Left colon (tissue), 2 donors: Measurements from ENCODE around the gene CRLF2. TPM values are rescaled to one million over a fixed set of nuclear protein-coding genes. Genes with fewer than 3 reads are reported as not detected.
"Not testable (repeated sequence)": the region's sequence is repeated elsewhere in the genome, so short reads cannot be mapped to it uniquely, and the experiment has no call there.

ENCODE experiments used
- ATAC-seq: fragments of 200-7000 bp; cut with Tn5 transposase; one replicate; pipeline ENCODE4 v1.9.1; 2020; ENCODE audit warnings: mild to moderate bottlenecking, moderate library complexity
- DNase-seq, 2 donors: peaks; one replicate each; pipeline ENCODE4 v3.0.0-alpha.2; 2020
- intact Hi-C, 2 donors: fragments of 100-400 bp; cut with DNase I in 1 of 2; cut with micrococcal nuclease in 1 of 2; formaldehyde crosslinking; loops; one replicate each; pipeline versions ENCODE4 v1.11.2 to v1.14.0; 2022; cut with DNase I, micrococcal nuclease
- long read RNA-seq: library from polyadenylated mRNA; unstranded; transcript quantifications from one replicate; pipeline ENCODE4 v2.0.0, GENCODE V29; 2021
- total RNA-seq, 2 donors: library from RNA; stranded (reverse); fragmentation: NEBNext Ultra II Directional; extraction: Animal tissue kit (Norgen Biotek cat#: 25700); gene quantifications; one replicate each; pipeline ENCODE4 v1.2.1, GENCODE V29; 2021
- donor health status: DM: no; HTN: no; CAD: no.
- donor health status: DM: yes; HTN: yes; CAD: no.

CRLF2 gene
- total RNA-seq = under 1 TPM; 0.18 to 0.28 TPM
- long read RNA-seq = 0 reads

- no peak for DNase-seq
- intact Hi-C loops = no loop called here
- ATAC-seq = no peak
These were observed at the start of gene CRLF2 for GRCh38 chrX:1212532-1212931. Gene CRLF2 (minus strand): TSS chrX:1212649. CDS start chrX:1212634, 15 bp downstream.

GRCh38 chrX:1261771-1262170, 49.3 kb upstream of the CRLF2 start:
- intact Hi-C loops, DNase-seq, ATAC-seq: not testable (repeated sequence)

- ATAC-seq = no peak
- intact Hi-C loops = no loop called here
- DNase-seq = no peak
These were observed 48.8 kb upstream of the CRLF2 start for GRCh38 chrX:1261285-1261684.

- intact Hi-C loops = no loop called here
- ATAC-seq (no peak), DNase-seq (no peak)
These were observed 40.4 kb upstream of the CRLF2 start for GRCh38 chrX:1252861-1253260.

GRCh38 chrX:1249101-1249887, 36.8 kb upstream of the CRLF2 start:
- peak; percentile 38 to 43 for DNase-seq
- ATAC-seq = no peak
- intact Hi-C loops = no loop called here

- intact Hi-C loops = no loop called here
- DNase-seq = no peak
- ATAC-seq = no peak
These were observed 36.0 kb upstream of the CRLF2 start for GRCh38 chrX:1248331-1249061.

- peak in 1 of 2 donors; percentile 69 for DNase-seq
- peak; percentile 52 for ATAC-seq
- intact Hi-C loops = no loop called here
These were observed 34.4 kb upstream of the CRLF2 start for GRCh38 chrX:1246816-1247215.

GRCh38 chrX:1244164-1245076, 32.0 kb upstream of the CRLF2 start:
- DNase-seq (no peak), ATAC-seq (no peak)
- intact Hi-C loops = no loop called here

- no peak for DNase-seq
- no peak for ATAC-seq
- intact Hi-C loops = no loop called here
These were observed 30.5 kb upstream of the CRLF2 start for GRCh38 chrX:1242891-1243402.

GRCh38 chrX:1240551-1240950, 28.1 kb upstream of the CRLF2 start:
- ATAC-seq, DNase-seq, intact Hi-C loops: not testable (repeated sequence)

- no peak for ATAC-seq
- peak; percentile 44 to 61 for DNase-seq
- intact Hi-C loops = no loop called here
These were observed 27.3 kb upstream of the CRLF2 start for GRCh38 chrX:1239681-1240142.

- intact Hi-C loops = no loop called here
- ATAC-seq (no peak), DNase-seq (no peak)
These were observed 19.5 kb upstream of the CRLF2 start for GRCh38 chrX:1231850-1232465.

GRCh38 chrX:1228101-1228500, 15.7 kb upstream of the CRLF2 start:
- intact Hi-C loops, DNase-seq, ATAC-seq: not testable (repeated sequence)

GRCh38 chrX:1226249-1226648, 13.8 kb upstream of the CRLF2 start:
- no peak for ATAC-seq
- intact Hi-C loops = no loop called here
- no peak for DNase-seq

- intact Hi-C loops = no loop called here
- no peak for DNase-seq
- no peak for ATAC-seq
These were observed 12.5 kb upstream of the CRLF2 start for GRCh38 chrX:1224954-1225353.

- ATAC-seq (no peak), DNase-seq (no peak)
- intact Hi-C loops = no loop called here
These were observed 10.8 kb upstream of the CRLF2 start for GRCh38 chrX:1223242-1223600.

- no peak for ATAC-seq
- no peak for DNase-seq
- intact Hi-C loops = no loop called here
These were observed 10.2 kb upstream of the CRLF2 start for GRCh38 chrX:1222531-1223241.

GRCh38 chrX:1221296-1221845, 8.9 kb upstream of the CRLF2 start:
- no peak for DNase-seq

More at GRCh38 chrX:1221296-1221845, 8.9 kb upstream of the CRLF2 start:
- intact Hi-C loops = no loop called here
- no peak for ATAC-seq
